Endothelial cell of umbilical vein (primary cell): ENCODE data around the gene ADAMTS6. TPM values are rescaled to one million over a fixed set of nuclear protein-coding genes. Genes with fewer than 3 reads are reported as not detected.

ENCODE experiments used
- BruUV-seq: library from RNA; stranded (reverse); fragments of 400-500 nt; replicated peaks from 2 replicates; lab custom pipeline; 2021; lab: Mats Ljungman, UMichigan
- CTCF ChIA-PET: fragments of 300-600, 350-600 bp; sonication (Branson Sonifier 250); formaldehyde crosslinking; loops from one replicate; lab custom pipeline; 2021; ENCODE audit warnings: antibody characterized with exemption, inconsistent platforms; lab: Charles Lee
- POLR2A ChIA-PET: fragments of 300-600, 350-600 bp; sonication (Branson Sonifier 250); formaldehyde crosslinking; loops from one replicate; lab custom pipeline; 2021; ENCODE audit warnings: antibody characterized with exemption, inconsistent platforms; lab: Charles Lee
- DNase-seq: peaks from one replicate; pipeline ENCODE4 v3.0.0-alpha.2; 2011; ENCODE audit warnings: low read depth, low spot score
- FAIRE-seq: peaks from 2 replicates; lab custom pipeline; 2011; peaks lifted over from hg19 to GRCh38; lab: Jason Lieb, UNC
- H2AFZ ChIP-seq: 2 replicates; pipeline ENCODE4 v1.6.0; 2012; ENCODE audit warnings: low read depth, low read length, control low read depth, inconsistent platforms
- H3K27ac ChIP-seq: 2 replicates; pipeline ENCODE4 v1.5.1; 2011; ENCODE audit warnings: low read depth, mild to moderate bottlenecking, control low read depth, low read length, moderate library complexity; ENCODE audit not compliant: insufficient read depth
- H3K27me3 ChIP-seq, 2 experiments: 2 replicates each; pipeline versions ENCODE4 v1.6.0 to v1.6.1; 2011; ENCODE audit warnings: low read length in 2 of 2, mixed read lengths in 1 of 2; ENCODE audit not compliant: control insufficient read depth in 2 of 2, insufficient read depth in 2 of 2
- H3K36me3 ChIP-seq, 2 experiments: 2 replicates in 1 of 2; 3 replicates in 1 of 2; pipeline ENCODE4 v1.5.1; 2011; ENCODE audit warnings: low read length in 2 of 2, mild to moderate bottlenecking in 1 of 2, moderate library complexity in 1 of 2; ENCODE audit not compliant: control insufficient read depth in 2 of 2, insufficient read depth in 2 of 2; ENCODE audit errors: extremely low read depth in 1 of 2
- H3K4me1 ChIP-seq: 3 replicates; pipeline ENCODE4 v1.5.1; 2011; ENCODE audit warnings: mild to moderate bottlenecking, low read length; ENCODE audit not compliant: control insufficient read depth, insufficient read depth; ENCODE audit errors: extremely low read depth
- H3K4me2 ChIP-seq: 2 replicates; pipeline ENCODE4 v1.6.1; 2011; ENCODE audit warnings: low read length, control low read depth, mixed read lengths; ENCODE audit not compliant: insufficient read depth
- H3K4me3 ChIP-seq, 3 experiments: fragments of 200-600 bp in 1 of 3; sonication (generic), shearing (Covaris generic) in 1 of 3; replicated peaks in 1 of 3; 2 replicates each; pipeline ENCODE4 v1.5.1; 2011 to 2016; ENCODE audit warnings: control low read depth in 3 of 3, low read length in 3 of 3, mild to moderate bottlenecking in 2 of 3, inconsistent platforms in 1 of 3, low read depth in 1 of 3, moderate library complexity in 1 of 3; ENCODE audit not compliant: insufficient read depth in 1 of 3
- H3K79me2 ChIP-seq: 2 replicates; pipeline ENCODE4 v1.6.0; 2012; ENCODE audit warnings: low read length, inconsistent platforms; ENCODE audit not compliant: control insufficient read depth, insufficient read depth
- H3K9ac ChIP-seq: replicated peaks from 2 replicates; pipeline ENCODE3; 2011; ENCODE audit warnings: low read length, control low read depth; ENCODE audit not compliant: insufficient read depth; ENCODE audit errors: extremely low read depth
- H3K9me1 ChIP-seq: replicated peaks from 3 replicates; pipeline ENCODE4 v1.6.0; 2011; ENCODE audit warnings: mild to moderate bottlenecking, low read length; ENCODE audit not compliant: control insufficient read depth, insufficient read depth; ENCODE audit errors: extremely low read depth
- H3K9me3 ChIP-seq: replicated peaks from 2 replicates; pipeline ENCODE4 v1.5.1; 2012; ENCODE audit warnings: low read length, inconsistent platforms; ENCODE audit not compliant: control insufficient read depth, insufficient read depth
- H4K20me1 ChIP-seq: replicated peaks from 2 replicates; pipeline ENCODE3; 2011; ENCODE audit warnings: mild to moderate bottlenecking, low read length; ENCODE audit not compliant: control insufficient read depth, insufficient read depth; ENCODE audit errors: extremely low read depth
- CTCF ChIP-seq, 2 donors: IDR thresholded peaks; 1 replicate in 1 of 2; 2 replicates in 1 of 2; pipeline ENCODE4 v1.5.1; 2011; ENCODE audit warnings: low read length in 2 of 2, mild to moderate bottlenecking in 2 of 2, moderate library complexity in 2 of 2, control low read depth in 1 of 2, inconsistent platforms in 1 of 2, low read depth in 1 of 2; ENCODE audit not compliant: insufficient read depth in 1 of 2; ENCODE audit errors: extremely low read depth in 1 of 2
- EZH2 ChIP-seq: IDR thresholded peaks from 2 replicates; pipeline ENCODE4 v1.6.1; 2012; ENCODE audit warnings: borderline replicate concordance, low read depth, mild to moderate bottlenecking, moderate library complexity, low read length, inconsistent platforms; ENCODE audit not compliant: severe bottlenecking
- FOS ChIP-seq: IDR thresholded peaks from 2 replicates; pipeline ENCODE4 v1.6.1; 2011; ENCODE audit warnings: mild to moderate bottlenecking, low read length, moderate library complexity, borderline replicate concordance; ENCODE audit not compliant: insufficient read depth
- GATA2 ChIP-seq: IDR thresholded peaks from 2 replicates; pipeline ENCODE4 v1.7.0; 2011; ENCODE audit warnings: low read depth, mild to moderate bottlenecking, moderate library complexity, mixed read lengths, low read length; ENCODE audit not compliant: insufficient read length, insufficient read depth
- JUN ChIP-seq: IDR thresholded peaks from 2 replicates; pipeline ENCODE4 v1.6.1; 2011; ENCODE audit warnings: borderline replicate concordance, low read depth; ENCODE audit not compliant: insufficient read length, insufficient read depth
- MAX ChIP-seq: IDR thresholded peaks from 2 replicates; pipeline ENCODE4 v1.6.1; 2011; ENCODE audit not compliant: insufficient read depth, insufficient read length
- MYC ChIP-seq: IDR thresholded peaks from one replicate; pipeline ENCODE4 v1.6.1; 2011; ENCODE audit warnings: mild to moderate bottlenecking, low read depth, low read length
- POLR2A ChIP-seq: IDR thresholded peaks from 2 replicates; pipeline ENCODE4 v1.6.1; 2012; ENCODE audit warnings: low read depth, mild to moderate bottlenecking, control low read depth, low read length
- POLR2AphosphoS5 ChIP-seq: IDR thresholded peaks from 2 replicates; pipeline ENCODE4 v1.6.1; 2012; ENCODE audit warnings: low read depth, mild to moderate bottlenecking, control low read depth, low read length, moderate library complexity; ENCODE audit not compliant: insufficient read depth
- dilution Hi-C: fragments of 300-500 bp; cut with MboI; formaldehyde crosslinking; loops from one replicate; pipeline ENCODE4 v1.15.0; 2019; ENCODE audit warnings: low sequenced_read_pairs; ENCODE audit not compliant: extremely low pct_ligation_motif_present
- intact Hi-C: fragments of 100-400 bp; cut with micrococcal nuclease; formaldehyde crosslinking; loops from one replicate; pipeline ENCODE4 v1.10.0; 2022
- polyA plus RNA-seq, 4 experiments: library from polyadenylated mRNA; depleted of rRNA in 3 of 4; stranded (reverse) in 3 of 4; unstranded in 1 of 4; fragments of >200 nt; gene quantifications; 2 replicates each; pipeline versions ENCODE4 v1.2.1 to v1.2.3, GENCODE V29; 2011 to 2012; ENCODE audit warnings: missing spikeins in 1 of 4
- total RNA-seq: library from RNA; stranded (reverse); gene quantifications from 2 replicates; pipeline ENCODE4 v1.2.3, GENCODE V29; 2021

The ADAMTS6 gene
- total and polyA plus RNA-seq, 2 donors (not counting 3 experiments of a cell fraction or from before 2014, with no cell fraction given): 20.4 to 43.4 TPM

GRCh38 chr5:65426656-65427055 lies 55.1 kb downstream of the ADAMTS6 start:
- no peak for TF ChIP-seq POLR2A
- TF ChIP-seq CTCF (IDR thresholded peaks at IDR 0.05; ENCODE audit: extremely low read depth in 1 of 2, insufficient read depth in 1 of 2, low read depth in 1 of 2, low read length in 2 of 2): no peak
- no peak for TF ChIP-seq GATA2
- TF ChIP-seq JUN: no peak
- TF ChIP-seq POLR2AphosphoS5: no peak
- TF ChIP-seq EZH2: no peak
- TF ChIP-seq FOS: no peak
- no peak for TF ChIP-seq MYC
- no peak for TF ChIP-seq MAX
- dilution Hi-C loops: no loop called here
- POLR2A ChIA-PET: no interaction called here

More at GRCh38 chr5:65426656-65427055, 55.1 kb downstream of the ADAMTS6 start:
- intact Hi-C loops: no loop called here
- CTCF ChIA-PET: interaction anchor here (0.9 to 1.1 kb wide), 2 partner anchors 9 to 13 kb away, joined by 3 read pairs; no protein-coding TSS in a partner anchor
- Histone ChIP-seq H3K4me3 (no peak overlapping the region), H3K27me3 (no peaks in the 10 kb centered on the region), H3K9ac (no peak overlapping the region), H3K4me1 (no peaks in the 10 kb centered on the region), H3K79me2 (peaks cover 3% of the 10 kb centered on the region), H3K27ac (no peak overlapping the region), H3K4me2 (no peak overlapping the region), H3K9me1 (no peaks in the 10 kb centered on the region), H3K36me3 (peaks cover 0 to 7% of the 10 kb centered on the region in 2 experiments), H3K9me3 (no peaks in the 10 kb centered on the region), H2AFZ (no peak overlapping the region), H4K20me1 (no peaks in the 10 kb centered on the region)
- BruUV-seq: no TSS peak
- DNase-seq (no peak), FAIRE-seq (no peak)
